Left ventricle myocardium inferior (tissue), 1 donor: Measurements from ENCODE around the gene GLOD4. TPM values are rescaled to one million over a fixed set of nuclear protein-coding genes. Genes with fewer than 3 reads are reported as not detected.
A peak's percentile ranks its signal among the peaks of the same experiment; 100 is the strongest.
"Not testable (repeated sequence)": the region's sequence is repeated elsewhere in the genome, so short reads cannot be mapped to it uniquely, and the experiment has no call there.

Experiments used
- DNase-seq: peaks from one replicate; pipeline ENCODE4 v3.0.0-alpha.2; 2020
- H3K27ac ChIP-seq: fragments of 200-600 bp; replicated peaks from 2 replicates; pipeline ENCODE4 v1.8.0; 2021
- H3K27me3 ChIP-seq: fragments of 200-600 bp; 2 replicates; pipeline ENCODE4 v1.8.0; 2021; ENCODE audit warnings: low read depth
- H3K36me3 ChIP-seq: fragments of 200-600 bp; 2 replicates; pipeline ENCODE4 v1.8.0; 2021
- H3K4me1 ChIP-seq: fragments of 200-600 bp; 2 replicates; pipeline ENCODE4 v1.8.0; 2021
- H3K4me3 ChIP-seq: fragments of 200-600 bp; 2 replicates; pipeline ENCODE4 v1.8.0; 2021; ENCODE audit warnings: mild to moderate bottlenecking, moderate library complexity
- H3K9me3 ChIP-seq: fragments of 200-600 bp; replicated peaks from 2 replicates; pipeline ENCODE4 v1.8.0; 2021
- intact Hi-C: fragments of 100-400 bp; cut with micrococcal nuclease; formaldehyde crosslinking; loops from one replicate; pipeline ENCODE4 v1.11.0; 2022
- total RNA-seq: library from RNA; stranded (reverse); fragmentation: NEBNext Ultra II Directional; extraction: Animal tissue kit (Norgen Biotek cat#: 25700); gene quantifications from one replicate; pipeline ENCODE4 v1.2.1, GENCODE V29; 2021
- TF ChIP-seq, protein P1 (sequence below): fragments of 200-600 bp; IDR thresholded peaks from 2 replicates; pipeline ENCODE4 v1.8.0; 2021; ENCODE audit warnings: antibody characterized with exemption, mild to moderate bottlenecking, borderline replicate concordance
- donor health status: DM: no; HTN: yes; CAD: no; lungs with severe emphysema.

Gene GLOD4
- total RNA-seq, 1 donor from 2014 or later = 26.5 TPM

DNA sequence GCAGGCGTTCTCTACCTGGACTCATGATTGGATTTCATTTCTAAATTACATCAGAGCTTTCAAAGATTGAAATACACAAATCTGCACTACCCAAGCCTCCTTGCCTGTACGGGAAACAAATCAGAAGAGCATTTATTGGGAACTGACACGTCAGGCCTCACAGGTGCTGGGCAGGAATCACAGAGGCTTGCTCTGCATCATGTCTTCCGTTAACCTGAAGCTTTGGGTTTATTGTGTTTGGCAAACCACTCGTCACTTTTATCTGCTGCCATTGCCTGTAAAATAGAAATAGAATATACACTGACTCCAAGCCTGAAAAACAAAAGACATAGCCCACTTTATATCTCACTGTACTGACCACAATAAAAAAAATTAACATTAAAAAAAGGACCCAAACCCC is 22.1 kb downstream of the GLOD4 start:
- peaks cover 60% of the 10 kb centered on the region for H3K36me3 ChIP-seq
- H3K27me3 ChIP-seq = no peaks in the 10 kb centered on the region
- H3K9me3 ChIP-seq = no peaks in the 10 kb centered on the region
- no peak for DNase-seq
- peak overlapping the region; percentile 68 for H3K27ac ChIP-seq
- H3K4me1 ChIP-seq = peaks cover 18% of the 10 kb centered on the region
- TF ChIP-seq, protein P1, sequence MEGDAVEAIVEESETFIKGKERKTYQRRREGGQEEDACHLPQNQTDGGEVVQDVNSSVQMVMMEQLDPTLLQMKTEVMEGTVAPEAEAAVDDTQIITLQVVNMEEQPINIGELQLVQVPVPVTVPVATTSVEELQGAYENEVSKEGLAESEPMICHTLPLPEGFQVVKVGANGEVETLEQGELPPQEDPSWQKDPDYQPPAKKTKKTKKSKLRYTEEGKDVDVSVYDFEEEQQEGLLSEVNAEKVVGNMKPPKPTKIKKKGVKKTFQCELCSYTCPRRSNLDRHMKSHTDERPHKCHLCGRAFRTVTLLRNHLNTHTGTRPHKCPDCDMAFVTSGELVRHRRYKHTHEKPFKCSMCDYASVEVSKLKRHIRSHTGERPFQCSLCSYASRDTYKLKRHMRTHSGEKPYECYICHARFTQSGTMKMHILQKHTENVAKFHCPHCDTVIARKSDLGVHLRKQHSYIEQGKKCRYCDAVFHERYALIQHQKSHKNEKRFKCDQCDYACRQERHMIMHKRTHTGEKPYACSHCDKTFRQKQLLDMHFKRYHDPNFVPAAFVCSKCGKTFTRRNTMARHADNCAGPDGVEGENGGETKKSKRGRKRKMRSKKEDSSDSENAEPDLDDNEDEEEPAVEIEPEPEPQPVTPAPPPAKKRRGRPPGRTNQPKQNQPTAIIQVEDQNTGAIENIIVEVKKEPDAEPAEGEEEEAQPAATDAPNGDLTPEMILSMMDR = no peak
- H3K4me3 ChIP-seq = no peak overlapping the region
- intact Hi-C loops = no loop called here

GRCh38 chr17:756010-756567 is 26.0 kb downstream of the GLOD4 start:
- peaks cover 28% of the 10 kb centered on the region for H3K36me3 ChIP-seq
- H3K27me3 ChIP-seq, intact Hi-C loops, DNase-seq, H3K4me3 ChIP-seq, H3K9me3 ChIP-seq: not testable (repeated sequence)
- peak overlapping the region; percentile 45 for H3K27ac ChIP-seq
- H3K4me1 ChIP-seq = peaks cover 36% of the 10 kb centered on the region

- DNase-seq, H3K4me3 ChIP-seq, H3K27me3 ChIP-seq, intact Hi-C loops, H3K9me3 ChIP-seq: not testable (repeated sequence)
- Histone ChIP-seq H3K4me1 (peaks cover 38% of the 10 kb centered on the region), H3K27ac (peak overlapping the region; percentile 45), H3K36me3 (peaks cover 26% of the 10 kb centered on the region)
Measured at GRCh38 chr17:755319-755961, 26.6 kb downstream of the GLOD4 start.

GRCh38 chr17:753418-753817 is 28.7 kb downstream of the GLOD4 start:
- Histone ChIP-seq H3K27me3 (no peaks in the 10 kb centered on the region), H3K9me3 (no peaks in the 10 kb centered on the region), H3K4me1 (peaks cover 39% of the 10 kb centered on the region), H3K4me3 (peak overlapping the region; percentile 99), H3K27ac (peak overlapping the region; percentile 41), H3K36me3 (peaks cover 9% of the 10 kb centered on the region)
- TF ChIP-seq, protein P1 = no peak
- no peak for DNase-seq
- intact Hi-C loops = no loop called here

- TF ChIP-seq, protein P1 = peak; percentile 4
- Histone ChIP-seq H3K9me3 (no peaks in the 10 kb centered on the region), H3K27me3 (no peaks in the 10 kb centered on the region), H3K4me1 (peaks cover 39% of the 10 kb centered on the region), H3K27ac (peak overlapping the region; percentile 88), H3K36me3 (peaks cover 4% of the 10 kb centered on the region), H3K4me3 (peak overlapping the region; percentile 99)
- intact Hi-C loops = no loop called here
- peak; percentile 75 for DNase-seq
Measured at GRCh38 chr17:752620-753219, 29.4 kb downstream of the GLOD4 start.

DNA sequence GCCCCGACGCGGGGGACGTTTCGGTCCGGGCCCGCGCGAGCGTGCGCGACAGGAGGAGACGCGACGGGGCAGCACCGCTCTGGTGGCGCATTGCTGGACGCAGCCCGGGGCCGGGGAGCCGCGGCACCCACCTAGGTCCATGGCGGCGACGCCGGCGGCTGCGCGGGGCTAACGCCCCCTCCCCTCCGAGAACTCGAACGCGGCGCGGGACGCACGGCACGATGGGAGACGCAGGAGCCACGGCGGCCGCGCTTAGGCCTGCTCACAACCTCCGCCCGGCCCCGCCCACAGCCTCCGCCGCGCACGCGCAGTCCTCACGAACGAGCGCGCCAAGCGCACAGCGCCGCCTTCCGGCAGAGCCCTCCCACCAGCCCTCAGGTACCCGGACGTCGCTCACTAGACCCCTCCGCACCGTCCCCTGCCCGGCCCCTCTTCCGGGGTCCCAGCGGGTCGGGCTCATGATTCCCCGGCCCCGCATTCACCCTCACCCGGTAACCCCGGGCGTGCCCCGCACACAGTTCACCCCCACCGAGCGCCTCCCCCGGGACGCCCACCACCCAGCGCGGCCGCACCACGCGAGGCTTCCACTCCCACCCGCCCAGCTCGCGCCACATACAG is 30.0 kb downstream of the GLOD4 start, which contains the start of gene GEMIN4:
GEMIN4 (minus strand) TSS at position 263 of the 618 bp plus-strand sequence; CDS start at position 141, 122 bp downstream.
- TF ChIP-seq, protein P1 = peak; percentile 97
- intact Hi-C loops = no loop called here
- Histone ChIP-seq H3K27ac (peak within 1 kb of the TSS; percentile 88), H3K9me3 (no peaks in the 10 kb centered on the region), H3K4me3 (peak within 1 kb of the TSS; percentile 99), H3K36me3 (peaks cover 8% of the 10 kb centered on the region), H3K4me1 (peaks cover 39% of the 10 kb centered on the region), H3K27me3 (no peaks in the 10 kb centered on the region)
- peak; percentile 93 for DNase-seq
